ENCODE measurements around the gene SYNGR2.

DNA sequence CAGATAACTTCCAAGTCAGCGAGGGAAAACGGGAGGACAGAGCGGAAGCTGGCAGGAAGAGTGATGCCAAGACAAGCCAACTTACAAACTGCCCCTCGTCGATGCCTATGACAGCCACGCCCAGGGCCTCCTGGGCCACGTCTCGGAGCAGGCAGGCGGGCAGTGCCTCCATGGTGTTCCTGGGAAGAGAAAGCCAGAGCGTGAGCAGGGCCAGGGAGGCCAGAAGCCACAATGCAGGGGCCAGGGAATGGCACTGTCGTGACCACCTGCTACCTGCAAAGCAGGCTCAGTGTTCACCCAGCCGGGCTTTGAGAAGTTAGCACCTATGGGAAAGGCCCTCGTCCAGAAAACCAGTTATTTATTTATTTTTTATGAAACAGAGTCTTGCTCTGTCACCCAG, 14.1 kb downstream of the SYNGR2 start:
- TF ChIP-seq, protein P1, sequence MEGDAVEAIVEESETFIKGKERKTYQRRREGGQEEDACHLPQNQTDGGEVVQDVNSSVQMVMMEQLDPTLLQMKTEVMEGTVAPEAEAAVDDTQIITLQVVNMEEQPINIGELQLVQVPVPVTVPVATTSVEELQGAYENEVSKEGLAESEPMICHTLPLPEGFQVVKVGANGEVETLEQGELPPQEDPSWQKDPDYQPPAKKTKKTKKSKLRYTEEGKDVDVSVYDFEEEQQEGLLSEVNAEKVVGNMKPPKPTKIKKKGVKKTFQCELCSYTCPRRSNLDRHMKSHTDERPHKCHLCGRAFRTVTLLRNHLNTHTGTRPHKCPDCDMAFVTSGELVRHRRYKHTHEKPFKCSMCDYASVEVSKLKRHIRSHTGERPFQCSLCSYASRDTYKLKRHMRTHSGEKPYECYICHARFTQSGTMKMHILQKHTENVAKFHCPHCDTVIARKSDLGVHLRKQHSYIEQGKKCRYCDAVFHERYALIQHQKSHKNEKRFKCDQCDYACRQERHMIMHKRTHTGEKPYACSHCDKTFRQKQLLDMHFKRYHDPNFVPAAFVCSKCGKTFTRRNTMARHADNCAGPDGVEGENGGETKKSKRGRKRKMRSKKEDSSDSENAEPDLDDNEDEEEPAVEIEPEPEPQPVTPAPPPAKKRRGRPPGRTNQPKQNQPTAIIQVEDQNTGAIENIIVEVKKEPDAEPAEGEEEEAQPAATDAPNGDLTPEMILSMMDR (optimal IDR thresholded peaks at IDR 0.05 in 1 of 3, IDR thresholded peaks at IDR 0.05 in 1 of 3, conservative IDR thresholded peaks at IDR 0.05 in 1 of 3; ENCODE audit: extremely low read depth in 1 of 3, insufficient read depth in 2 of 3, low read length in 3 of 3): no peak
- TF ChIP-seq EZH2 (IDR thresholded peaks at IDR 0.05; ENCODE audit: low read length): no peak
